MM.1S (cell line): Measurements from ENCODE around the gene MSL1.

Experiments
- CTCF ChIP-seq: fragments of 300-600 bp; sonication (generic); IDR thresholded peaks from 2 replicates; pipeline ENCODE4 v1.5.1; 2016; ENCODE audit warnings: antibody characterized with exemption, low read length, mixed read lengths
- EZH2phosphoT487 ChIP-seq: fragments of 300-600 bp; sonication (generic); IDR thresholded peaks from 2 replicates; pipeline ENCODE4 v1.6.1; 2018; ENCODE audit warnings: antibody characterized with exemption, low read length

GRCh38 chr17:40112191-40112711, 9.5 kb upstream of the MSL1 start:
- TF ChIP-seq CTCF = no peak
- no peak for TF ChIP-seq EZH2phosphoT487
